GM18870 (cell line): ENCODE data around the gene KCNN4.

Experiments used
- ATAC-seq: cut with Tn5 transposase; IDR thresholded peaks from one replicate; pipeline ENCODE4 v1.9.1; 2021; ENCODE audit warnings: moderate library complexity; ENCODE audit not compliant: unreplicated experiment

KCNN4 gene

GRCh38 chr19:43799502-43800142, 18.8 kb upstream of the KCNN4 start:
- ATAC-seq, result no peak

- no peak for ATAC-seq
These were observed 18.0 kb upstream of the KCNN4 start for GRCh38 chr19:43798546-43799409.

- no peak for ATAC-seq
These were observed 17.3 kb upstream of the KCNN4 start for GRCh38 chr19:43798026-43798545.

GRCh38 chr19:43797556-43797955, 16.8 kb upstream of the KCNN4 start:
- ATAC-seq, result no peak

- ATAC-seq, result no peak
These were observed 16.3 kb upstream of the KCNN4 start for GRCh38 chr19:43797118-43797517.

GRCh38 chr19:43790587-43790986, 9.8 kb upstream of the KCNN4 start:
- ATAC-seq, result no peak

GRCh38 chr19:43789029-43789428, 8.3 kb upstream of the KCNN4 start:
- no peak for ATAC-seq

GRCh38 chr19:43786665-43787064, 5.9 kb upstream of the KCNN4 start:
- no peak for ATAC-seq

GRCh38 chr19:43784981-43785808, 4.4 kb upstream of the KCNN4 start:
- no peak for ATAC-seq

- no peak for ATAC-seq
These were observed 3.6 kb upstream of the KCNN4 start for GRCh38 chr19:43784241-43784980.

- no peak for ATAC-seq
These were observed 2.9 kb upstream of the KCNN4 start for GRCh38 chr19:43783636-43784035.

- ATAC-seq, result no peak
These were observed 2.0 kb upstream of the KCNN4 start for GRCh38 chr19:43782689-43783231.

- no peak for ATAC-seq
These were observed 1.5 kb upstream of the KCNN4 start for GRCh38 chr19:43782311-43782660.

- no peak for ATAC-seq
These were observed 997 bp upstream of the KCNN4 start for GRCh38 chr19:43781630-43782310.

- ATAC-seq, result no peak
These were observed 953 bp downstream of the KCNN4 start for GRCh38 chr19:43779820-43780219.

- ATAC-seq, result no peak
These were observed 1.5 kb downstream of the KCNN4 start for GRCh38 chr19:43779147-43779819.

GRCh38 chr19:43778651-43779050, 2.1 kb downstream of the KCNN4 start:
- no peak for ATAC-seq

GRCh38 chr19:43777163-43777695, 3.5 kb downstream of the KCNN4 start:
- ATAC-seq, result no peak

GRCh38 chr19:43776286-43776685, 4.5 kb downstream of the KCNN4 start:
- ATAC-seq, result no peak
